ENCODE measurements around the gene ZNF205.

The ZNF205 gene

GRCh38 chr16:3152991-3153368 is 40.6 kb downstream of the ZNF205 start:
- H3K27me3 ChIP-seq (ENCODE audit: insufficient read depth, poor library complexity, severe bottlenecking) = no peaks in the 10 kb centered on the region
- H3K9me3 ChIP-seq (ENCODE audit: severe bottlenecking) = no peaks in the 10 kb centered on the region
- H3K4me3 ChIP-seq (ENCODE audit: severe bottlenecking) = peak overlapping the region; percentile 51
- H3K4me1 ChIP-seq (ENCODE audit: insufficient read depth, poor library complexity, severe bottlenecking) = no peaks in the 10 kb centered on the region
- H3K27ac ChIP-seq (ENCODE audit: poor library complexity, severe bottlenecking) = no peak overlapping the region
- DNase-seq (ENCODE audit: low spot score) (no peak), ATAC-seq (ENCODE audit: low read depth) (no peak; the same call in 2 of the 3 replicates)
- TF ChIP-seq CTCF (IDR thresholded peaks at IDR 0.05; ENCODE audit: poor library complexity, severe bottlenecking) = no peak
- H3K36me3 ChIP-seq (ENCODE audit: low read depth) = no peaks in the 10 kb centered on the region

- no peak for TF ChIP-seq CTCF (IDR thresholded peaks at IDR 0.05; ENCODE audit: poor library complexity, severe bottlenecking)
- Histone ChIP-seq H3K27ac (ENCODE audit: poor library complexity, severe bottlenecking) (no peak overlapping the region), H3K4me3 (ENCODE audit: severe bottlenecking) (no peak overlapping the region), H3K27me3 (ENCODE audit: insufficient read depth, poor library complexity, severe bottlenecking) (no peaks in the 10 kb centered on the region), H3K36me3 (ENCODE audit: low read depth) (no peaks in the 10 kb centered on the region), H3K9me3 (ENCODE audit: severe bottlenecking) (no peaks in the 10 kb centered on the region), H3K4me1 (ENCODE audit: insufficient read depth, poor library complexity, severe bottlenecking) (no peaks in the 10 kb centered on the region)
- no peak for DNase-seq (ENCODE audit: low spot score)
- no peak for ATAC-seq (ENCODE audit: low read depth)
Measured at GRCh38 chr16:3155181-3155580, 42.8 kb downstream of the ZNF205 start.

- no peaks in the 10 kb centered on the region for H3K27me3 ChIP-seq (ENCODE audit: insufficient read depth, poor library complexity, severe bottlenecking)
Measured at GRCh38 chr16:3155972-3156371, 43.6 kb downstream of the ZNF205 start.

GRCh38 chr16:3157229-3158025 is 45.0 kb downstream of the ZNF205 start:
- TF ChIP-seq CTCF (IDR thresholded peaks at IDR 0.05; ENCODE audit: poor library complexity, severe bottlenecking) = no peak
- H3K27ac ChIP-seq (ENCODE audit: poor library complexity, severe bottlenecking) = peak overlapping the region; percentile 71
- H3K36me3 ChIP-seq (ENCODE audit: low read depth) = no peaks in the 10 kb centered on the region
- DNase-seq (ENCODE audit: low spot score) = peak; percentile 66
- ATAC-seq (ENCODE audit: low read depth) = peak; percentile 49
- H3K9me3 ChIP-seq (ENCODE audit: severe bottlenecking) = no peaks in the 10 kb centered on the region
- H3K4me3 ChIP-seq (ENCODE audit: severe bottlenecking) = peak overlapping the region; percentile 95
- H3K27me3 ChIP-seq (ENCODE audit: insufficient read depth, poor library complexity, severe bottlenecking) = no peaks in the 10 kb centered on the region
- no peaks in the 10 kb centered on the region for H3K4me1 ChIP-seq (ENCODE audit: insufficient read depth, poor library complexity, severe bottlenecking)

More at GRCh38 chr16:3155972-3156371, 43.6 kb downstream of the ZNF205 start:
- H3K4me1 ChIP-seq (ENCODE audit: insufficient read depth, poor library complexity, severe bottlenecking) = no peaks in the 10 kb centered on the region
- DNase-seq (ENCODE audit: low spot score) (no peak), ATAC-seq (ENCODE audit: low read depth) (no peak)
- H3K36me3 ChIP-seq (ENCODE audit: low read depth) = no peaks in the 10 kb centered on the region
- no peaks in the 10 kb centered on the region for H3K9me3 ChIP-seq (ENCODE audit: severe bottlenecking)
- H3K27ac ChIP-seq (ENCODE audit: poor library complexity, severe bottlenecking) = no peak overlapping the region
- no peak overlapping the region for H3K4me3 ChIP-seq (ENCODE audit: severe bottlenecking)
- no peak for TF ChIP-seq CTCF (IDR thresholded peaks at IDR 0.05; ENCODE audit: poor library complexity, severe bottlenecking)

GRCh38 chr16:3158026-3158509 is 45.7 kb downstream of the ZNF205 start:
- Histone ChIP-seq H3K36me3 (ENCODE audit: low read depth) (no peaks in the 10 kb centered on the region), H3K4me3 (ENCODE audit: severe bottlenecking) (peak overlapping the region; percentile 95), H3K27me3 (ENCODE audit: insufficient read depth, poor library complexity, severe bottlenecking) (no peaks in the 10 kb centered on the region), H3K4me1 (ENCODE audit: insufficient read depth, poor library complexity, severe bottlenecking) (no peaks in the 10 kb centered on the region), H3K27ac (ENCODE audit: poor library complexity, severe bottlenecking) (peak overlapping the region; percentile 71), H3K9me3 (ENCODE audit: severe bottlenecking) (no peaks in the 10 kb centered on the region)
- DNase-seq (ENCODE audit: low spot score) (no peak), ATAC-seq (ENCODE audit: low read depth) (peak; percentile 20)
- TF ChIP-seq CTCF (IDR thresholded peaks at IDR 0.05; ENCODE audit: poor library complexity, severe bottlenecking) = no peak

Data from RWPE2 (cell line).